HFFc6 (cell line): Measurements from ENCODE around the gene PRUNE1. TPM values are rescaled to one million over a fixed set of nuclear protein-coding genes. Genes with fewer than 3 reads are reported as not detected.

Experiments used
- DNase-seq: peaks from one replicate; pipeline ENCODE4 v3.0.0-alpha.2; 2018
- H3K27ac Mint-ChIP-seq: 2 replicates; pipeline ENCODE4 v1.8.0; 2020; ENCODE audit warnings: mild to moderate bottlenecking, mixed read lengths
- H3K27me3 Mint-ChIP-seq: 2 replicates; pipeline ENCODE4 v1.8.0; 2021; ENCODE audit warnings: mild to moderate bottlenecking, moderate library complexity, mixed read lengths; ENCODE audit not compliant: insufficient read depth
- H3K36me3 Mint-ChIP-seq: 2 replicates; pipeline ENCODE4 v1.8.0; 2021; ENCODE audit warnings: low read depth, mixed read lengths
- H3K4me1 Mint-ChIP-seq: 2 replicates; pipeline ENCODE4 v1.8.0; 2020; ENCODE audit warnings: low read depth, mixed read lengths
- H3K4me3 Mint-ChIP-seq: 2 replicates; pipeline ENCODE4 v1.8.0; 2020; ENCODE audit warnings: mild to moderate bottlenecking, moderate library complexity, mixed read lengths
- H3K9me3 Mint-ChIP-seq: 2 replicates; pipeline ENCODE4 v1.8.0; 2020; ENCODE audit warnings: mild to moderate bottlenecking, mixed read lengths
- CTCF ChIP-seq: fragments of 200-600 bp; sonication (generic); IDR thresholded peaks from 2 replicates; pipeline ENCODE4 v1.5.0; 2021; ENCODE audit warnings: antibody characterized with exemption, mild to moderate bottlenecking
- total RNA-seq, 6 experiments: library from RNA; stranded (reverse); fragmentation: NEBNext Ultra II Directional; extraction: Animal tissue kit (Norgen Biotek cat#: 25700); gene quantifications; 2 replicates in 1 of 6; 3 replicates in 5 of 6; pipeline ENCODE4 v1.2.3, GENCODE V29; 2021

PRUNE1 gene
- total RNA-seq, 6 experiments from 2014 or later: 6.6 to 10.0 (median 7.7) TPM

DNA sequence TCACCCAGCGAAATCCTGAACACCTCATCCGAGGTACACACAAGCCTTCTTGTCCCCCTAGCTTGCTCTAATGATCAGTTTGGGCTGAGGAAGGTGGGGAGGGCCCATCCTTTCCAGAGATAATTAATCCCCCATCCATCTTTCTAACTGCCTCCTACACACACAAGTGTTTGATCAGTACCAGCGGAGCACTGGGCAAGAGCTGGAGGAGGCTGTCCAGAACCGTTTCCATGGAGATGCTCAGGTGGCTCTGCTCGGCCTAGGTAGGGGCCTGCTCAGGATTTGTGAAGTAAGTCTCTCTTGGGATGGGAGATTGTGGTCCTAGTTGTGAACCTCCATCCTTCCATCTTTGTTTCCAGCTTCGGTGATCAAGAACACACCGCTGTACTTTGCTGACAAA lies 20.3 kb upstream of the PRUNE1 start:
- H3K4me1 Mint-ChIP-seq: 0 out of 2 replicates have a peak, but pooled peaks cover 5% of the 10 kb centered on the region
- no peak for DNase-seq
- H3K27ac Mint-ChIP-seq: no peak overlapping the region
- TF ChIP-seq CTCF: no peak
- H3K4me3 Mint-ChIP-seq: no peak overlapping the region
- no peaks in the 10 kb centered on the region for H3K36me3 Mint-ChIP-seq
- no peaks in the 10 kb centered on the region for H3K9me3 Mint-ChIP-seq
- peaks cover 7% of the 10 kb centered on the region for H3K27me3 Mint-ChIP-seq

- no peak for DNase-seq
- TF ChIP-seq CTCF: no peak
- H3K9me3 Mint-ChIP-seq: no peaks in the 10 kb centered on the region
- H3K36me3 Mint-ChIP-seq: no peaks in the 10 kb centered on the region
- no peak overlapping the region for H3K27ac Mint-ChIP-seq
- no peak overlapping the region for H3K4me3 Mint-ChIP-seq
- peaks cover 1% of the 10 kb centered on the region; the same call in 1 of the 2 replicates for H3K27me3 Mint-ChIP-seq
- no peaks in the 10 kb centered on the region for H3K4me1 Mint-ChIP-seq
Observed at GRCh38 chr1:150992626-150993025, 15.6 kb upstream of the PRUNE1 start.

- peaks cover 4% of the 10 kb centered on the region; the same call in 1 of the 2 replicates for H3K36me3 Mint-ChIP-seq
- no peak for DNase-seq
- no peaks in the 10 kb centered on the region for H3K9me3 Mint-ChIP-seq
- H3K4me1 Mint-ChIP-seq: peaks cover 7% of the 10 kb centered on the region
- no peak for TF ChIP-seq CTCF
- no peak overlapping the region for H3K27ac Mint-ChIP-seq
- H3K4me3 Mint-ChIP-seq: no peak overlapping the region
- peaks cover 1% of the 10 kb centered on the region; the same call in 1 of the 2 replicates for H3K27me3 Mint-ChIP-seq
Observed at GRCh38 chr1:150994248-150994647, 14.0 kb upstream of the PRUNE1 start.

DNA sequence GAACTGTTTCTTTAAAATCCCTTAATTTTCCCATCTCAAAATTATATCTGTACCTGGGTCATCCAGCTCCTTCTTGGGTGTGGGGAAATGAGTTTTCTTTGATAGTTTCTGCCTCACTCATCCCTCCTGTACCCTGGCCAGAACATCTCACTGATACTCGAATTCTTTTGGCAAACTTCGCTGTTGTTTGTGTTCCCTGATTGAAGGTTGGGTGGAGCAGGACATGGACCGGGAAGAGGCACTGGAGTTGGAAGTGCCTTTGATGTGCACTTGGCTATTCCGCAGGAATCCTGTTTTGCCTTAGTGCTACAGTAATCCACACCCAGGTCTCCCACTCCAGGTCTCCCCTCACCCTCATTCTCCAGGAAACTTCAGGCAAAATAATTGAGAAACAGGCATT lies 12.8 kb upstream of the PRUNE1 start:
- peaks cover 20% of the 10 kb centered on the region for H3K4me1 Mint-ChIP-seq
- peaks cover 4% of the 10 kb centered on the region; the same call in 1 of the 2 replicates for H3K36me3 Mint-ChIP-seq
- H3K4me3 Mint-ChIP-seq: no peak overlapping the region
- H3K27me3 Mint-ChIP-seq: peaks cover 1% of the 10 kb centered on the region; the same call in 1 of the 2 replicates
- no peak for DNase-seq
- H3K27ac Mint-ChIP-seq: no peak overlapping the region
- H3K9me3 Mint-ChIP-seq: no peaks in the 10 kb centered on the region
- no peak for TF ChIP-seq CTCF

DNA sequence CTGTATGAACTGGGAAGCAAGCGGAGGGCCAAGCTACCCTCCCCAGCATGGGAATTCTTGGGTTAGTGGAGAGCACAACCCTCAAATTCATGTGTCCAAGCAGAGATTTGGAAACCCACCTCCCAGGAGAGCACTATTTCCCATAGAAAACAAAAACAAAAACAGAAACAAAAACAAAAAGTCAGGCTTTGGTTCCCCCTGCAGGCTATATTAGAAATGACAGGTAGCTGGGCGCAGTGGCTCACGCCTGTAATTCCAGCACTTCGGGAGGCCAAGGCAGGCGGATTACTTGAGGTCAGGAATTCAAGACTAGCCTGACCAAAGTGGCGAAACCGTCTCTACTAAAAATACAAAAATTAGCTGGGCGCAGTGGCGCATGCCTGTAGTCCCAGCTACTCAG lies 12.4 kb upstream of the PRUNE1 start:
- DNase-seq: peak; percentile 47
- H3K27me3 Mint-ChIP-seq: peaks cover 1% of the 10 kb centered on the region; the same call in 1 of the 2 replicates
- H3K4me3 Mint-ChIP-seq: no peak overlapping the region; the same call in 1 of the 2 replicates
- no peak overlapping the region for H3K27ac Mint-ChIP-seq
- H3K4me1 Mint-ChIP-seq: peaks cover 24% of the 10 kb centered on the region
- TF ChIP-seq CTCF: peak; percentile 92
- H3K36me3 Mint-ChIP-seq: peaks cover 4% of the 10 kb centered on the region; the same call in 1 of the 2 replicates
- H3K9me3 Mint-ChIP-seq: no peaks in the 10 kb centered on the region
